ENCODE measurements around the gene RBKS. TPM values are rescaled to one million over a fixed set of nuclear protein-coding genes. Genes with fewer than 3 reads are reported as not detected.
"Not testable (repeated sequence)": the region's sequence is repeated elsewhere in the genome, so short reads cannot be mapped to it uniquely, and the experiment has no call there.

The RBKS gene
- total RNA-seq, 3 donors from 2014 or later, result 5.9 to 10.6 (median 10.3) TPM

GRCh38 chr2:27869763-27870162 is 20.4 kb downstream of the RBKS start:
- Histone ChIP-seq H3K4me1 (ENCODE audit: low read depth) (no peaks in the 10 kb centered on the region), H3K9me3 (no peaks in the 10 kb centered on the region), H3K36me3 (ENCODE audit: low read depth) (no peaks in the 10 kb centered on the region), H3K4me3 (no peak overlapping the region)
- intact Hi-C loops (cut with DNase I, micrococcal nuclease), result no loop called here
- DNase-seq, result no peak
- ATAC-seq, result no peak
- no peak for TF ChIP-seq CTCF (IDR thresholded peaks at IDR 0.05)

GRCh38 chr2:27866237-27866636 is 23.9 kb downstream of the RBKS start:
- no peaks in the 10 kb centered on the region for H3K4me1 ChIP-seq (ENCODE audit: low read depth)
- ATAC-seq (no peak), DNase-seq (no peak)
- no peak for TF ChIP-seq CTCF (IDR thresholded peaks at IDR 0.05)
- no peaks in the 10 kb centered on the region for H3K36me3 ChIP-seq (ENCODE audit: low read depth)
- intact Hi-C loops (cut with DNase I, micrococcal nuclease), result no loop called here
- no peak overlapping the region for H3K4me3 ChIP-seq
- H3K9me3 ChIP-seq, result no peaks in the 10 kb centered on the region

- H3K4me1 ChIP-seq (ENCODE audit: low read depth); intact Hi-C loops (cut with DNase I, micrococcal nuclease); H3K9me3 ChIP-seq; H3K36me3 ChIP-seq (ENCODE audit: low read depth); DNase-seq; H3K4me3 ChIP-seq; ATAC-seq: not testable (repeated sequence)
Observed at GRCh38 chr2:27863955-27864354, 26.2 kb downstream of the RBKS start.

- Histone ChIP-seq H3K4me3 (no peak overlapping the region), H3K9me3 (no peaks in the 10 kb centered on the region), H3K36me3 (ENCODE audit: low read depth) (no peaks in the 10 kb centered on the region), H3K4me1 (ENCODE audit: low read depth) (no peaks in the 10 kb centered on the region)
- TF ChIP-seq CTCF (IDR thresholded peaks at IDR 0.05), result no peak
- intact Hi-C loops (cut with DNase I, micrococcal nuclease), result no loop called here
- ATAC-seq (no peak), DNase-seq (no peak)
Observed at GRCh38 chr2:27863146-27863545, 27.0 kb downstream of the RBKS start.

GRCh38 chr2:27860111-27860510 is 30.1 kb downstream of the RBKS start:
- no peaks in the 10 kb centered on the region for H3K4me1 ChIP-seq (ENCODE audit: low read depth)
- H3K4me3 ChIP-seq, result no peak overlapping the region
- ATAC-seq, result no peak
- H3K36me3 ChIP-seq (ENCODE audit: low read depth), result no peaks in the 10 kb centered on the region
- H3K9me3 ChIP-seq, result no peaks in the 10 kb centered on the region
- intact Hi-C loops (cut with DNase I, micrococcal nuclease), result no loop called here
- TF ChIP-seq CTCF (IDR thresholded peaks at IDR 0.05), result no peak
- no peak for DNase-seq

- TF ChIP-seq CTCF (IDR thresholded peaks at IDR 0.05), result no peak
- no peaks in the 10 kb centered on the region for H3K36me3 ChIP-seq (ENCODE audit: low read depth)
- no peaks in the 10 kb centered on the region for H3K4me1 ChIP-seq (ENCODE audit: low read depth)
- intact Hi-C loops (cut with DNase I, micrococcal nuclease), result no loop called here
- H3K9me3 ChIP-seq, result no peaks in the 10 kb centered on the region
- no peak overlapping the region for H3K4me3 ChIP-seq
- DNase-seq (no peak), ATAC-seq (no peak)
Observed at GRCh38 chr2:27857417-27858172, 32.6 kb downstream of the RBKS start.
